GM19452 (cell line): ENCODE measurements around the gene OR4D11.
"Not testable (repeated sequence)": the region's sequence is repeated elsewhere in the genome, so short reads cannot be mapped to it uniquely, and the experiment has no call there.

ENCODE experiments used
- ATAC-seq: cut with Tn5 transposase; IDR thresholded peaks from one replicate; pipeline ENCODE4 v1.9.1; 2021; ENCODE audit not compliant: unreplicated experiment

OR4D11 gene

GRCh38 chr11:59503276-59503675 is at the start of gene OR4D11:
OR4D11 (plus strand) TSS chr11:59503576; CDS start chr11:59503576, 0 bp downstream.
- ATAC-seq, result no peak

- ATAC-seq, result no peak
Measured at GRCh38 chr11:59456661-59457060, 46.7 kb upstream of the OR4D11 start, which contains the start of gene OR4D6. OR4D6 (plus strand) TSS chr11:59456961; CDS start chr11:59456961, 0 bp downstream.

- ATAC-seq, result no peak
Measured at GRCh38 chr11:59459916-59460315, 43.5 kb upstream of the OR4D11 start.

GRCh38 chr11:59463190-59463641 is 40.2 kb upstream of the OR4D11 start:
- no peak for ATAC-seq

GRCh38 chr11:59473015-59473414 is 30.4 kb upstream of the OR4D11 start, which contains the start of gene OR4D10:
OR4D10 (plus strand) TSS chr11:59473315; CDS start chr11:59477430, 4,115 bp downstream.
- ATAC-seq, result no peak

GRCh38 chr11:59475176-59475575 is 28.2 kb upstream of the OR4D11 start:
- no peak for ATAC-seq

- no peak for ATAC-seq
Measured at GRCh38 chr11:59479906-59480305, 23.5 kb upstream of the OR4D11 start.

GRCh38 chr11:59480359-59480758 is 23.0 kb upstream of the OR4D11 start:
- no peak for ATAC-seq

- no peak for ATAC-seq
Measured at GRCh38 chr11:59501931-59502330, 1.4 kb upstream of the OR4D11 start.

- ATAC-seq, result no peak
Measured at GRCh38 chr11:59510941-59511589, 7.7 kb downstream of the OR4D11 start, which contains the start of gene OR4D9. OR4D9 (plus strand) TSS chr11:59511539; CDS start chr11:59514913, 3,374 bp downstream.

- ATAC-seq, result no peak
Measured at GRCh38 chr11:59511675-59512074, 8.3 kb downstream of the OR4D11 start.

- not testable (repeated sequence) for ATAC-seq
Measured at GRCh38 chr11:59520139-59520538, 16.8 kb downstream of the OR4D11 start.

- ATAC-seq, result no peak
Measured at GRCh38 chr11:59520741-59521140, 17.4 kb downstream of the OR4D11 start.

GRCh38 chr11:59523541-59523940 is 20.2 kb downstream of the OR4D11 start:
- ATAC-seq, result no peak

GRCh38 chr11:59528711-59529110 is 25.3 kb downstream of the OR4D11 start:
- ATAC-seq, result no peak

- ATAC-seq, result no peak
Measured at GRCh38 chr11:59532620-59533019, 29.2 kb downstream of the OR4D11 start.

GRCh38 chr11:59534676-59535075 is 31.3 kb downstream of the OR4D11 start:
- ATAC-seq, result no peak

- no peak for ATAC-seq
Measured at GRCh38 chr11:59542142-59542810, 38.9 kb downstream of the OR4D11 start.

- ATAC-seq, result not testable (repeated sequence)
Measured at GRCh38 chr11:59543713-59544112, 40.3 kb downstream of the OR4D11 start.

GRCh38 chr11:59544869-59545178 is 41.4 kb downstream of the OR4D11 start:
- no peak for ATAC-seq

GRCh38 chr11:59545179-59546020 is 42.0 kb downstream of the OR4D11 start:
- ATAC-seq, result no peak
